ENCODE data around the gene ZKSCAN7. TPM values are rescaled to one million over a fixed set of nuclear protein-coding genes. Genes with fewer than 3 reads are reported as not detected.
"Not testable (repeated sequence)": the region's sequence is repeated elsewhere in the genome, so short reads cannot be mapped to it uniquely, and the experiment has no call there.

The ZKSCAN7 gene
- total RNA-seq, 1 donor from 2014 or later: 2.7 TPM

DNA sequence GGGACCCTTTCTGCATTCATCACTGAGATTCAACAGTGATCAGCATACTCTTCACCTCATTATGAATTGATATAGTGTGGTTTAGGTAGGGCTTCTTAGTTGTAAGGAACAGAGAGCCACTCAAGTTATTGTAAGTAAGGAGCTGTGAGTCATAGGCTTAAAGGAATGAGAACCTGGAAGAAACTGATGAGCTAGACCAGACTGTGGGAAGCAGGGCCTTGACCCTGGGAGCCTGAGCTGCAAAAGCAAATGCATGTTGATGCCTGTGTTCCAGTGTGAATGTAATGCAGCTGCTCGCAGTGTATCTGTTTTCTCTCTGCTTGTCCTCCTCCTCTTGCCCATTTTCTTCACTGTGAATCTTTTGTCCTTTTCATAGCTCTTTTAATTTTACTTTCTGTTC is 13.6 kb downstream of the ZKSCAN7 start:
- no peaks in the 10 kb centered on the region for H3K4me1 ChIP-seq
- no peak for TF ChIP-seq POLR2AphosphoS5 (IDR thresholded peaks at IDR 0.05; ENCODE audit: insufficient read depth in 1 of 2, low read depth in 1 of 2)
- TF ChIP-seq POLR2A (IDR thresholded peaks at IDR 0.05): no peak
- TF ChIP-seq, protein P1, sequence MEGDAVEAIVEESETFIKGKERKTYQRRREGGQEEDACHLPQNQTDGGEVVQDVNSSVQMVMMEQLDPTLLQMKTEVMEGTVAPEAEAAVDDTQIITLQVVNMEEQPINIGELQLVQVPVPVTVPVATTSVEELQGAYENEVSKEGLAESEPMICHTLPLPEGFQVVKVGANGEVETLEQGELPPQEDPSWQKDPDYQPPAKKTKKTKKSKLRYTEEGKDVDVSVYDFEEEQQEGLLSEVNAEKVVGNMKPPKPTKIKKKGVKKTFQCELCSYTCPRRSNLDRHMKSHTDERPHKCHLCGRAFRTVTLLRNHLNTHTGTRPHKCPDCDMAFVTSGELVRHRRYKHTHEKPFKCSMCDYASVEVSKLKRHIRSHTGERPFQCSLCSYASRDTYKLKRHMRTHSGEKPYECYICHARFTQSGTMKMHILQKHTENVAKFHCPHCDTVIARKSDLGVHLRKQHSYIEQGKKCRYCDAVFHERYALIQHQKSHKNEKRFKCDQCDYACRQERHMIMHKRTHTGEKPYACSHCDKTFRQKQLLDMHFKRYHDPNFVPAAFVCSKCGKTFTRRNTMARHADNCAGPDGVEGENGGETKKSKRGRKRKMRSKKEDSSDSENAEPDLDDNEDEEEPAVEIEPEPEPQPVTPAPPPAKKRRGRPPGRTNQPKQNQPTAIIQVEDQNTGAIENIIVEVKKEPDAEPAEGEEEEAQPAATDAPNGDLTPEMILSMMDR (IDR thresholded peaks at IDR 0.05): no peak
- no peak overlapping the region for H3K4me3 ChIP-seq
- no peak overlapping the region for H3K27ac ChIP-seq
- peaks cover 0 to 45% of the 10 kb centered on the region in 2 donors for H3K36me3 ChIP-seq
- no peaks in the 10 kb centered on the region for H3K27me3 ChIP-seq
- intact Hi-C loops (cut with DNase I): no loop called here
- H3K9me3 ChIP-seq: no peaks in the 10 kb centered on the region
- DNase-seq (ENCODE audit: extremely low spot score in 2 of 2): no peak

DNA sequence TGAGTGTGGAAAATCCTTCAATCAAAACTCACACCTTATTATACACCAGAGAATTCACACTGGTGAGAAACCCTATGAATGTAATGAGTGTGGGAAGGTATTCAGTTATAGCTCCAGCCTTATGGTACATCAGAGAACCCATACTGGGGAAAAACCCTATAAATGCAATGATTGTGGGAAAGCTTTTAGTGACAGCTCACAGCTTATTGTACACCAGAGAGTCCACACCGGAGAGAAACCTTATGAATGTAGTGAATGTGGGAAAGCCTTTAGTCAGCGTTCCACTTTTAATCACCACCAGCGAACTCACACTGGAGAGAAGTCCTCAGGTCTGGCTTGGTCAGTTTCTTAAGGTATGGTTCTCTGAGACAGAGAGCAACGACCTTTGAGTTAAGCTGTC is 16.0 kb downstream of the ZKSCAN7 start:
- intact Hi-C loops (cut with DNase I): no loop called here
- DNase-seq (ENCODE audit: extremely low spot score in 2 of 2): no peak
- H3K36me3 ChIP-seq: peaks cover 0 to 34% of the 10 kb centered on the region in 2 donors
- H3K9me3 ChIP-seq: no peaks in the 10 kb centered on the region
- H3K4me1 ChIP-seq: no peaks in the 10 kb centered on the region
- H3K27me3 ChIP-seq: no peaks in the 10 kb centered on the region
- no peak overlapping the region for H3K27ac ChIP-seq
- TF ChIP-seq POLR2AphosphoS5 (IDR thresholded peaks at IDR 0.05; ENCODE audit: insufficient read depth in 1 of 2, low read depth in 1 of 2) (no peak), POLR2A (IDR thresholded peaks at IDR 0.05) (no peak)
- TF ChIP-seq, protein P1 (IDR thresholded peaks at IDR 0.05): no peak
- H3K4me3 ChIP-seq: no peak overlapping the region

DNA sequence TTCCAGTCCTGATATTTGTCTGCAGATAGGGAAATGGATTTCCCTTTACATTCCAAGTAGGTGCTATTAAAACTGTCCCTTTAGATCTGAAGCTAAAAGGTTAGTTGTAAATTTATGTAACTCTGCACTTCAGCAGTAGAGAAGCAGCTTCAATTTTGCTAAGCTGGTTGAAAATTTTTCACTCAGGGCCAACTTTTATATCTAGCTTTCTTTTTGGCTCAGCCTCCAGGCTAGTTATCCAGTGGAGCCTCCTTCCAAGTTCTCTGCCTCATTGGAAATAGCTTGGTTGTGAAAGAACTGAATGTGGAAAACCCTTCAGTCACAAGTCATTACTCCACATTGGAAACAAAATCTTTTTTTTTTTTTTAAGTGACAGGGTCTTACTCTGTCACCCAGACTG is 21.6 kb downstream of the ZKSCAN7 start:
- intact Hi-C loops (cut with DNase I): no loop called here
- TF ChIP-seq POLR2A (IDR thresholded peaks at IDR 0.05) (no peak), POLR2AphosphoS5 (IDR thresholded peaks at IDR 0.05; ENCODE audit: insufficient read depth in 1 of 2, low read depth in 1 of 2) (no peak)
- TF ChIP-seq, protein P1 (IDR thresholded peaks at IDR 0.05): no peak
- no peaks in the 10 kb centered on the region for H3K9me3 ChIP-seq

DNA sequence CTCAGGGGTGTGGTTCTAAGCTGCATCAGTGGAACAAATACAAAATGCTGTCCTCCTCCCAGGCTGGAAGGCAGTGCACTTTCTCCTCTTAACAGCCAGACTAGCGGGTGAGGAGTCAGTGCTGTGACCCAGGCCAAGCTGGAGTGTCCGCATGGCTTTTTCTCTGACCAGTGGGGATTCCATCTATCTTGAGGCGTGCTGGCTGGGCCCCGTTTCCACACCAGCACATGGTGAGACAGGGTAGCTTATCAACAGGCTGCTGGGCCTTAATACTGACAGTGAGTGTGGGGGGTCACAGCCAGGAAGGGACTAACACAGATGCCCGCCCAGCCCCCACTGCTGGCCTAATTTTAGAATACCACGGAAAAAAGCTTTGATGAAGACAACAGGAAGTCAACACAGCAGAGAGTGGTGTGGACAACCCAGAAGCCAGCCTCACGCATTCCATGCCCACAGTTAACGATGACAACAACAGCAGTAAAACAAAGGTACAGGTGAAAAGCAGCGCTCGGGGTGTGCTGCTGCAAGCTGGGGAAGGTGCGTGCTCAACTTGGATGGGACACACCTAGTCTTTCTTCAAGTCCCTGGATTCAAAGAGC is 22.5 kb downstream of the ZKSCAN7 start:
- intact Hi-C loops (cut with DNase I); H3K27ac ChIP-seq; H3K4me3 ChIP-seq; DNase-seq (ENCODE audit: extremely low spot score in 2 of 2); H3K9me3 ChIP-seq; H3K4me1 ChIP-seq; H3K27me3 ChIP-seq; H3K36me3 ChIP-seq: not testable (repeated sequence)

More for the DNA sequence above, 21.6 kb downstream of the ZKSCAN7 start:
- DNase-seq (ENCODE audit: extremely low spot score in 2 of 2): no peak
- Histone ChIP-seq H3K4me3 (no peak overlapping the region), H3K27ac (no peak overlapping the region), H3K36me3 (no peaks in the 10 kb centered on the region), H3K4me1 (no peaks in the 10 kb centered on the region), H3K27me3 (no peaks in the 10 kb centered on the region)

DNA sequence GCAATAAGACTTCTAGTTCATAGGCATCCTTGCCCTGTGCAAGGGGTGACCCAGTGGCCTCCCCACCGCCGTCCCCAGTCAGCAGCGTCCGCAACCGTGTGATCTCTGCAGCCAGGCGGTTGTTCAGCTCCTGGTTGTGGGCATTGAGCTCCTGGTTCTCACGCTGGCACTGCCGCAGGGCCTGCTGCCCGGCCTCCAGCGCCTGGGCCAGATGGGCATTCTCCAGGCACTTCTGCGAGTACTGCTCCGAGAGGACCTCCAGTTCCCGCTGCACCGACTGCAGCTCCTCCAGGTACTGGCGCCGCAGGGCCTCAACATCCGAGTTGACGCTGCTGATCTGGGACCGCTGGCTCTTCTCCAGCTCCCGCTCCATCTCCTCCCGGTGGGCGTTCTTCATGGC is 23.3 kb downstream of the ZKSCAN7 start:
- intact Hi-C loops (cut with DNase I); H3K4me3 ChIP-seq; H3K4me1 ChIP-seq; H3K9me3 ChIP-seq; H3K36me3 ChIP-seq; H3K27ac ChIP-seq; DNase-seq (ENCODE audit: extremely low spot score in 2 of 2); H3K27me3 ChIP-seq: not testable (repeated sequence)

DNA sequence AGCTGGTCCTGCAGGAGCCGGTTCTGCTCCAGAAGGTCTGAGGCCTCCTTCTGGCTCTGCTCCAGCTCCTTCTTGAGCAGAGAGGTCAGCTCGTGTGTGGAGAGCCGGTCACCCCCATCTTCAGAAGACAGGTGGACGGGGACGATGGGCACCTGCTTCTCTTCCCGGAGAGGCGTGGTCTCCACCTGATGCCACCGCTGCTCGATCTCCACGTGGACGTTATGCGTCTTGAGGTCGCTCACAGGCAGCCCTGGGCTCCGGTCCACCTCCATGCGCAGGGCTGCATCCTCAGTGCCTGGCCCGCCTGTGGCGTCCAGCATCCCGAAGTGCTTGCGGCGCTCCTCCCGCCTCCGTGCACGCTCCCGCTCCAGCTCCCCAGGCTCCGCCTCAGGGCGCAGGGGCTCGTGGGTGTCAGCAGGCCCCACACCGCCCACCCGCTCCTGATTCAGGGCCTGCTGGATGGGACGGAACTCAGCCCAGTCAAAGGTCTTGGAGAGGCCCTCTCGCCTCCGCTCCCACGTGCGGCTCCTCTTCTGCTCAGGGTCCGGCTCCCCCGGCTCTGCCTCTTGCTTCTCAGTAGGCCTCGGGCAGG is 24.0 kb downstream of the ZKSCAN7 start:
- DNase-seq (ENCODE audit: extremely low spot score in 2 of 2); H3K9me3 ChIP-seq; H3K4me3 ChIP-seq; H3K4me1 ChIP-seq; H3K36me3 ChIP-seq; H3K27me3 ChIP-seq; H3K27ac ChIP-seq; intact Hi-C loops (cut with DNase I): not testable (repeated sequence)

DNA sequence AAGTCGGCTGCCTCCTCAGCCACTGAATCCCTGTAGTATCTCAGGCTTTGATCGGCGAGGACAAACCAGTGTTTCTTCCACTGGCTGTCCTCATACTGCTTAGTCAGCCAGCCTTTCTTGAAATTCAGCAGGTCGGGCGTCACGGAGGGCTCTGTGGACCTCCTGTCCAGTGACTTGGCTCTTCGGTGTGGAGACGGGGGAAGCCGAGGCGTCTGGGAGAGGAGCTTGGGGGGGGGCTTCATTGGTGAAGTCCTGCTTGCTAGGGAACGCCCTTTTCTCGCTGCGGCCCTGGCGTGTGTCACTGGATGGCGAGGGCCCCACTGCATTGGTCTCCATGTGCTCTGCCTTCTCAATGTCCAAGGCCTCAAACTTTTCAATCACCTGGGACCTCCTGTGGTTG is 24.8 kb downstream of the ZKSCAN7 start:
- H3K4me1 ChIP-seq; DNase-seq (ENCODE audit: extremely low spot score in 2 of 2); intact Hi-C loops (cut with DNase I); H3K27ac ChIP-seq; H3K36me3 ChIP-seq; H3K4me3 ChIP-seq; H3K9me3 ChIP-seq; H3K27me3 ChIP-seq: not testable (repeated sequence)

DNA sequence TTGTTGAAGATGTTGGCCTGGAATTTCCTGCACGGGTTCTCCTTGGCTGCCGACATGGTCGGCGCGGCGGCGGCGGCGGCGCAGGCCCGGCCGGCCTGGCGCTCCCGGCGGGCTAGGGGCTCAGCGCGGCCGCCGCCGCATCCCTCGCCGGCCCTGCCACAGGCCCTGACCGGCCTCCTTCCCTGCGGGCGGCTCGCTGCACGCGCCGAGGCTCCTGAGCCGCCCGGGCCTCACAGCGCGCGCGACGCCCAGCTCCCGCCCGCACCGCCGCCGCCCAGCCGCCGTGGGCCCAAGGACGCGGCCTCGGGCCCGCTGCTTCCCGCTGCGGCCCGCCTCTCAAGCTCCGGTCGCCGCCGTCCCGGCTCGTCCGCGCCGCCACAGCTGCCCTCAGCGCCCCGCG is 26.0 kb downstream of the ZKSCAN7 start:
- DNase-seq (ENCODE audit: extremely low spot score in 2 of 2); H3K4me3 ChIP-seq; H3K27ac ChIP-seq; intact Hi-C loops (cut with DNase I); H3K27me3 ChIP-seq; H3K4me1 ChIP-seq; H3K9me3 ChIP-seq; H3K36me3 ChIP-seq: not testable (repeated sequence)
